Endometrium (tissue), 2 donors: ENCODE data around the gene ENPP6.
"Not testable (repeated sequence)": the region's sequence is repeated elsewhere in the genome, so short reads cannot be mapped to it uniquely, and the experiment has no call there.

Experiments used
- FAIRE-seq: peaks from 2 replicates; lab custom pipeline; 2012; peaks lifted over from hg19 to GRCh38; lab: Jason Lieb, UNC
- donor health status: control.
- donor health status: control.

The ENPP6 gene

DNA sequence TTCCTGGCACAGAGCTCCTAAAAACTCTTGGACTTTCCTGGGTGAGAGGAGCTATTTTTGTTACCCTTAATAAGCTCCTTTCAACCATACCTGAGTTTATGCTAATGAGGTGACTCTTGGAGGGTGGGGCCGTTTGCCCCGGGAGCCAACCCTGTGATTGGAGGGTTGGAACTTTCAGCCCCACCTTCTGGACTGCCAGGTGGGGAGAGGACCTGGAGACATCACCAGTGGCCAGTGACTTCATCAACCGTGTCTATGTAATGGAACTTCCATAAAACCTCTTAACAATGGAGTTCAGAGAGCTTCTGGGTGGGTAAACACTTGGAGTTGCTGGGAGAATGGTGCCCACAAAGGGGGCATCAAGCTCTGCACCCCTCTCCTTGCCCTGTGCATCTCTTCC, 17.9 kb upstream of the ENPP6 start:
- no peak for FAIRE-seq

DNA sequence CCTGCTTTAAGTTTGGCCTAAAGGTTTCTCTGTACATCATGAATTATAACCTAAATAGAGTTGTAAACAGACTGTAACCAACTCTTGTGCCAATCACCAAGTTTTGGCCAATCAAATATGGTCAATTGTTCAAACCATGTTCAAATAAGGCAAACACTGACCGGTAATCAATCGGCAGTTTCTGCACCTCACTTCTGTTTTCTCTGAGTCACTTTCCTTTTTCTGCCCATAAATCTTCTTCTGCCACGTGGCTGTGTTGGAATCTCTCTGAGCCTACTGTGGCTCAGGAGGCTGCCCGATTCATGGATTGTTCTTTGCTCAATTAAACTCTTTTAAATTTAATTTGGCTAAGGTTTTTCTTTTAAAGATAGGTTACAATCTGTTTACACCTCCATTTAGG, 16.5 kb upstream of the ENPP6 start:
- no peak for FAIRE-seq

DNA sequence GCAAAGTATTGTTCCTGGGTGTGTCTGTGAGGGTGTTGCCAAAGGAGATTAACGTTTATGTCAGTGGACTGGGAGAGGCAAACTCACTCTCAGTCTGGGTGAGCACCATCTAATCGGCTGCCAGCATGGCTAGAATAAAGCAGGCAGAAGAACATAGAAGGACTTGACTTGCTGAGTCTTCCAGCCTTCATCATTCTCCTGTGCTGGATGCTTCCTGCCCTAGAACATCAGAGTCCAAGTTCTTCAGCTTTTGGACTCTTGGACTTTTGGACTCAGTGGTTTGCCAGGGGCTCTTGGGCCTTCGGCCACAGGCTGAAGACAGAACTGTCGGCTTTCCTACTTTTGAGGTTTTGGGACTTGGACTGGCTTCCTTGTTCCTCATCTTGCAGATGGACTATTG, 15.3 kb upstream of the ENPP6 start:
- no peak for FAIRE-seq

DNA sequence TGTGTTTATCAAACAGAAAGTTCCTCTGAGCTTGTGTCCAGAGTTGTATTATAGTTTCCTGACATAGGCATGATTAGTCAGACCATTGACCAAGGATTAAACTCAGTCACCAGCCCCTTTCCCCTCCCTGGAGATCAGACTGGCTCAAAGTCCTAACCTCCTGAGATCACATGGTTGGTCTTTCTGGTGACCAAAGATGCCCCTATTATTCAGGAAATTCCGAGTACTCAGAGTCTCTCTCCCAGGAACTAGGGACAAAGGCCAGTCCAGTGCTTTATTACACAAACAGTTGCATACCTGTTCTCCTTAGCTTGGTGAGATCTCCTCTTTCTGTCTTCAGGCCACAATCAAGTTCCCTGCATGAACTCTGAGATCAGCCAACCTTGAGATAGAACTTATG, 14.5 kb upstream of the ENPP6 start:
- no peak for FAIRE-seq

DNA sequence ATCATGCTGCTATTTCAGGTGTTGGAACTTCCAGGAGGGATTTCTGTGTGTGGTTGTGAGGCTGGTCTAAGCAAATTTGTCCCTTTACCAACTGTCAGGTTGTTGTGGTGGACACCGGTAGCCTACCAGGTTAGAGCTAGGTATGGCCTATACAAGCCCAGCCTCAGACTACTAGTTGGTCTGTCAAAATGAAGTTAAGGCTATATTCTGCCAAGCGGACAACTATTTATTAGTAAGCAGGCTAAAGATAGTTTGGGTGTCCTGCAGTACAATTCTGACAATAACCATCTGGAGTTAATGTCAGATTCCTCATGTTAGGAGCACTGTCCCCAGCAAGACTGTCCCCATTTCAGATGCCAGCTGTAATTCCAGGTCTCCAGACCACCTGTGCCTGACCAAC, 13.9 kb upstream of the ENPP6 start:
- FAIRE-seq: no peak

DNA sequence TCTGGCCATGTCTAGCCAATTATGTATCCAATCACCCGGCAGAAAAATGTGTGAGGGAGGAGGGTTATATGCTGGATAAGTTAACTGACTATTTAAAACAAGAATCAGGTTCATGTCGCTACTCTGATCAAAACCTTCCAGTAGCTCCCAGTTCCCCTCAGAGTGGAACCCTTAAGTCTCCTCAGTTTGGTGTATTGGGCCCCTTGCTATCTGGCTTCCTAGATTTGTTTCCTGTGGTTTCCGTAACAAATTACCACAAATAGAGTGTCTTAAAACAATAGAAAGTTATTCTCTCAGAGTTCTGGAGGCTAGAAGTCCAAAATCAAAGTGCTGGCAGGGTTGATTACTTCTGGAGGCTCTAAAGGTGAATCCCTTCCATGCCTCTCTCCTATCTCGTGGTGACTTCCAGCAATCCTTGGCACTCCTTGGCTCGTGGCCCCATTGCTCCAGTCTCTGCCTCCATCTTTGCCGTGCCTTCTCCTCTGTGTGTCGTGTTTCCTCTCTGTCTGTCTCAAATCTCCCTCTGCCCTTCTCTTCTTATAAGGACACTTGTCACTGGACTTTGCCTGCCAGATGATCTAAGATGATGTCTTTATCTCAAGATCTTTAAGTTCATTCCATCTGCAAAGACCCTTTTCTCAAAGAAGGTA, 10.5 kb upstream of the ENPP6 start:
- FAIRE-seq: no peak

DNA sequence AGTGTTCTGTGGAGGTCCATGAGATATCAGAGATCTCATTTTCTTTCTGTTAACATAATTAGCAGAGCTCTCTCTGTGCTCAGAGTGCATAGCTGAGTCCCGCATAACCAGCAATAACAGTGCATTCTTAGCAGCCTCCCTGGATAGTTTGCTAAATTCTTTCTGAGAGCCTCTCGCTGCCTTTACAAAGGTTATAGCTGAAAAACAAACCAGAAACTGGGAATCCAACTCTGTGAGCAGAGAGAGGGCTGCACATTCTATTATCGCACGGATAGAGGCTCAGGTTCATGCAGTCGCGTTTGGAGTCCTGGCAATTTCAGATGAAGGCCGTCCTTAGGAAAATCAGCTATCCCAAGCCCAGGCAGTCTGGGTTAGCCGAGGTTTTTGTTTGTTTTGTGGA, 1.2 kb downstream of the ENPP6 start:
- no peak for FAIRE-seq

DNA sequence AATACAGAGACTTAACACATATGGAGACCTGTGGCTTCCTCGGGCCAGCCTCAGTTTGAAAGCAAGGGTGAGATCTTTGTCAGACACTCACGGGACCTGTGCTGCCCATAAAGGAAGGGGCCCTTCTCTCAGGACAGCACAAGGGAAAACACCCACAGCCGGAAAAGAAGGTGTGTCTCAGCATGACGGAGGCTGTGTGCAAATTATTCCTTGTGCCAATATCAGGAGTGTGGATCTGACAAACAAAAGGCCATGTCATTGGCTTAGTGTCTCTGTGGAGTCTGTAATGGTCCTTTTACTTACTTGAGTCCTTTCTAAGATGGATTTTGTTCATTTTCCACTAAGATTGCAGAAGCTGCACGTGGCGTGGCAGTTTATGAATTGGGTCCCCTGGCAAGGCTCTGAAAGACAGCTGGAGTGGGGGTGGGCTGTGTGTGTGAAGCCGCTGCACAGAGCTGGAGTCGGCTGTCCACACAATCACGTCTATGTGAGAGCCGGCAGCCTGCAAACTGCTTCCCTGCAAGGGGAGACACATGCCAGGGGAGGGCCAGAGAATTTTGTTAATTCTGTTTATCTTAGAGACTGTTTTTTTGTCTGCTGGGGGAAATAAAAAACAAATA, 1.9 kb downstream of the ENPP6 start:
- FAIRE-seq: no peak

DNA sequence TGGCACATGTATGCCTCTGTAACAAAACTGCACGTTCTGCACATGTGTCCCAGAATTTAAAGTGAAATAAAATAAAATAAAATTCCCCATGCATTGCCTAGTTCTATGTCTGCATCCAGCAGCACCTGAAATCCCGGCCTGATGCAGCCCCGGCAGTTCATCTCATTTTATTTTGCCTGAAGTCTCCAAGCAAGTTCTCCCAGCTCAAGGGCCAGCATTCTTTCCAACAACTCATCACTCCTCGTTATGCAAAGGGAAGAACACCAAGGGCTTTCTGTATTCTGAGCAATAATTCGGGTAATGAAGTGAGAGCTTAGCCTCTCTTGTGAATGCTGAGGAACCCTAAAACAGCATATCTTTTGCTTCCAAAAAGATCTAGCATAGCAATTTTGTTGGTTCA, 2.7 kb downstream of the ENPP6 start:
- FAIRE-seq: no peak

DNA sequence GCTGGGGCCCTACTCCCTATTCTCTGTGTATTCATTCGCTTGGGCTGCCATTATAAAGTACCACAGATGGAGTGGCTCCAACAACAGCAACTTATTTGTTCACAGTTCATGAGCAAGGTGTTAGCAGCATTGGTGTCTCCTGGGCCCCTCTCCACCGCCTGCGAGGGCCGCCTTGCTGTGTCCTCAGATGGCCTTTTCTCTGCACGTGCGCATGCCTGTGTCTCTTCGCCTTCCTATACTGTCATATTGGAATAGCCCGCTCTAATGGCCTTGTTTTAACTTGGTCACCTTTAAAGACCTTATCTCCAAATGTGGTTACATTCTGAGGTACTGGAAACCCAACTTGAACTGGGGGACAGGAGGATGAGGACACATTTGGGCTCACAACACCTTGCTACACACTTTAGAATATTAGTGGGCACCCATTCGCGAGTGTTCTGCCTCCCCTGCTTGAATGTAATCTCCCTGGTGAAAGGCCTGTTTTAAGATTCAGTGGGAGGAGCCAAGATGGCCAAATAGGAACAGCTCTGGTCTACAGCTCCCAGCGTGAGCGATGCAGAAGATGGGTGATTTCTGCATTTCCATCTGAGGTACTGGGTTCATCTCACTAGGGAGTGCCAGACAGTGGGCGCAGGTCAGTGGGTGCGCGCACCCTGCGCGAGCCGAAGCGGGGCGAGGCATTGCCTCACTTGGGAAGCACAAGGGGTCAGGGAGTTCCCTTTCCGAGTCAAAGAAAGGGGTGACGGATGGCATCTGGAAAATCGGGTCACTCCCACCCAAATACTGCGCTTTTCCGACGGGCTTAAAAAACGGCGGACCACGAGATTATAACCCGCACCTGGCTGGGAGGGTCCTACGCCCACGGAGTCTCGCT, 9.7 kb downstream of the ENPP6 start:
- FAIRE-seq: not testable (repeated sequence)

DNA sequence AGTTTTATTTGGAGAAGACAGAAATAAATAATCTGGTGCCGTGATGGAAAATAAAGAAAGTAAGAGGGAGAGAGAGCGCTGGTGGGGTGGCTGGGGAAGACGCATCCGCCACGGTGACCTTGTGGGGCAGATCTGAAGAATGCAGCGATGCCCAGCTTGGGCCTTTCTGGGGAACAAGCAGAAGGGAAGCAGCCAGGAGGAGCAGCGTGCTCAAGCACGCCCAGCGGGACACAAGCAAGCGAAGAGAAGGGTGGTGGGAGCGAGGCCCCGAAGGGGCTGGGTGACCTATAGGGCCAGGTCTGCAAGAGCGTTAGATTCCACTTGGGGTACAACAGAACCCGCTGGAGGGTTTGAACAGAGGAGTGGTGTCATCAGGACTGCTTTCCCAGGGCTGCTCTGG, 12.4 kb downstream of the ENPP6 start:
- FAIRE-seq: no peak

DNA sequence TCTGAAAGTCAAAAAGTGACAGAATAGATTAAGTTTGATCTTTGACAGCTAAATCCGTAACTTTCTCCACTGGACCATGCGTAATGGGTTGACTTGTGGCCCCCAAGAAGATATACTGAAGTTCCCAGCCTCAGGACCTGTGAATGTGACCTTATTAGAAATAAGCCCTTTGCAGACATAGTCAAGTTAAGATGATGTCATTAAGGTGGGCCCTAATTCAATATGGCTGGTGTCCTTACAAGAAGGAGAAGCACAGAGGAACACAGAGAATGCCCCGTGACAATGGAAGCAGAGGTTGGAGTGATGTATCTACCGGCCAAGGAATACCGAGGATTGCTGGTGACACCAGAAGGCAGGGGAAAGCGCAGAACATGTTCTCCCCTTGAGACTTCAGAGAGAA, 14.4 kb downstream of the ENPP6 start:
- no peak for FAIRE-seq

DNA sequence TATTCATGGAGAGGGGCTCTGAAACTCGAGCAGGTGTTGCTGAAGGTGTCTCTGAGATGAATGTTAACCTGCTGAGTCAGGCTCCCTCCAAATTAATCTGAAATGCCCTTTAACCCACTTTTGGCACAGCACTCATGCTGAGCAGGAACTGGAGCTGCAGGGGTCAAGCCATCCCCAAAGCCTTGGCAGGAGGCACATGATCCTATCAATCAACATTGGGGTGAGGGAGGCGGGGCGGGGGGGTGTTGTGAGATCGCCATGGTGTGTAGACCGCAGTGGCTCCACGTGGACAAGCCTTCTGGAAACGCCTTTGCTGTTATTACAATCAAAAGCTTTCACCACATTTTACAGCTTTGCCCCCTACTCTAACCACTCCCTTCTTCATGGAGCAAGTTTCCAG, 16.5 kb downstream of the ENPP6 start:
- no peak for FAIRE-seq

DNA sequence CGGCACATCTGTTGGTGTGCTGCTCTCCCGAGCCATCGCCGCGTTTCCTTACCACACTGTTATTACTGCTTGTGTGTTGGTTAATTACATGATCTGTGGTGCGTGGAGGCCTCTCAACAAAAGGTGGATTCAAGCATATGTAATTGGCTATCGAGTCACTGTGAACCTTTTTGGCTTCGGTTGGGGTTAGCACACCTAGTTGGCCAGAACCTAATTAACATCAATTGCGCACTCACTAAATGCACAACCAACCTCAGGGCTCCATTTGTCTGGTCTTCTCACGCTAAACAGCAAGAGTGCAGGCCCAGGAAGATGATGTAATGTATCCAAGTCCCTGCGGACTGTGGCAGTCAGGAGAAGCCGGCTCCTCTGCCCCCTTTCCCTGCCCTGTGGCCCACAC, 17.4 kb downstream of the ENPP6 start:
- no peak for FAIRE-seq

DNA sequence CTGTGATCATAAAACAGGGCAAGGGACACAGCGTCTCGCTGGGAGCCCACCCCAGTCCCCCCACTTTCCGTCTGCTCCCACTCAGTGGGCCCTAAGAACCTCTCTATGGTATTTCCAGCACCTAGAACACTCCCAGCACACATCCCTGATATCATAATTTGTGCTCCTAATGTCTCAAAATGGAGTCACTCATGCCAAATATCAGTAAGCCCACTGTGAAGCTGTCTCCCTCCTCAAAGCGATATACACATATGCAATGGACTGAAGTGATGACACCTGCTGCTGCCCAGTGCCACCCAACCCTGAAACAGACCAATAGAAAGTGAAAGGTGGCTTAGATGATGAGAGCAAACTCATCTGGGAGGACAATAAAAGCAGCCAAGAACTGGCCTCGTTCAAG, 17.9 kb downstream of the ENPP6 start:
- no peak for FAIRE-seq

DNA sequence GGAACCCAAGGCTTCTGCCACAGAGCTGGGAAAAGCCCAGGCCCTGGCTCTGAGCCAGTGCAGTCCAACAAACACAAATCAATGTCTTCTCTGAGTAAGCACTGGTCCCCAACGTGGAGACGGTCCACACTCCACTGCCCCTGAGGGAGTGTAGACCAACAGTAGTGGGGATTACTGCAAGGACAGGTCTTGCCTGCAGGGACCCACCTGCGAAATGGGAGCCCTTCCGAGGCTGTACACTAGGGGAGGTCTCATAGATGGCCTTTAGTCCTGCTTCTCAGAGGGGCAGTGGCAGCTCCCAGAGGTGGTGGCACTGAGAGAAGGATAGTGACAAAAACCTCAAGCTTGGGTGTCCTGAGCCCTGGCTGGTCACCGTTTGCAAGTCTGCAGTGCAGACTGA, 19.5 kb downstream of the ENPP6 start:
- no peak for FAIRE-seq

DNA sequence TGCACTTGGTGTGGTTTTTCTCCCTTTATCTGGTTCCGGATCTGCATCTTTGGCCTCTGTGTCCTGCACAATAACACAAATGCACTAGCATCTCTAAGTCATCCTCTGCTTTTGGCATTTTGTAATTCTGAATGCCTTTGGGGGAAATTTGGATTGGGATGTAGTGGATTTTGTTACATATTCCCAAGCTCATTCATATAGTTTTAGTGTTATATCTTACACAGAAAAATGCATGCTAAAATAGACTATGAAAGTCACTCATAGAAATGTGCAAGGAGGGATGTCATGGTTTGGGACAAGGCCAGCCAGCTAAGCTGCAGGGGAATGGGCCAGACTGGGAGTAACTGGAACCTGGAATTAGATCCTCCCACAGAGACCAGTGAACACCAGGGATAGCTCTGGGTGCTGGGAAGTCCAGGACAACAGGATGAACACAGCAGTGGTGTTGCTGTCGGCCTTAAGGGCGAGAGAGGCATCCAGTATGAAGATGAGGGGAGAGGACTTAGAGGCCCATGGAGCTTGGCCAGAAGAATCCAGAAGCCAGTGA, 20.1 kb downstream of the ENPP6 start:
- FAIRE-seq: no peak

DNA sequence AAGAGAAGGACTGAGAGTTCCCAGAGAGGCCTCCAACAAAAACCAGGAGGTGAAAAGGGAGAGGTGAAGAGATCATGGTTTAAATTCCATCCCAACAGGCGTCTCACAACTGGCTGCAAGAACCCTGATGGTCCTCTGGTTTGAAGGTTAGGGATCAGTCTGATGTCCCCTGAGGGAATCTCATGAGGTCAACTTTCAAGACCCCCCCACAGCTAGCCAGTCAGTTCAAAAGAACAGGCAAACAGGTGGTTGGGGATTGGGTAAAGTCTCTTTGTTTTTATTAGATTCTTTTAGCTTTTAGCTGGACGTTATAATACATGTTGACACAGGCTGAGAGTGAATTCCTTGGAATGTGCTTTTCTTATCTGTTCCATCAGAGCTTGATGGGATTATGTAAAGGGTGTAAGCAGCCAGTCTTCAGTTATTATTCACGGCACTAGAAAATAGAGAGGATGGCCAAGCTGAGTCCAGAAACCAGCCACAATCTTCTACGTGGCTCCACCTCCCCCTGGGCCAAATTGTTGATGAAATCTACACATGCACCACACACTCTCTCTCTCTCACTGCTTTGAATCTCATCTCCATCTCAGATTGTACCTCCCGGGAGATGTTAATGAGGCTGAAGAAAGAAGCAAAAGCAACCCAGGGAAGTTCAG, 20.8 kb downstream of the ENPP6 start:
- no peak for FAIRE-seq

DNA sequence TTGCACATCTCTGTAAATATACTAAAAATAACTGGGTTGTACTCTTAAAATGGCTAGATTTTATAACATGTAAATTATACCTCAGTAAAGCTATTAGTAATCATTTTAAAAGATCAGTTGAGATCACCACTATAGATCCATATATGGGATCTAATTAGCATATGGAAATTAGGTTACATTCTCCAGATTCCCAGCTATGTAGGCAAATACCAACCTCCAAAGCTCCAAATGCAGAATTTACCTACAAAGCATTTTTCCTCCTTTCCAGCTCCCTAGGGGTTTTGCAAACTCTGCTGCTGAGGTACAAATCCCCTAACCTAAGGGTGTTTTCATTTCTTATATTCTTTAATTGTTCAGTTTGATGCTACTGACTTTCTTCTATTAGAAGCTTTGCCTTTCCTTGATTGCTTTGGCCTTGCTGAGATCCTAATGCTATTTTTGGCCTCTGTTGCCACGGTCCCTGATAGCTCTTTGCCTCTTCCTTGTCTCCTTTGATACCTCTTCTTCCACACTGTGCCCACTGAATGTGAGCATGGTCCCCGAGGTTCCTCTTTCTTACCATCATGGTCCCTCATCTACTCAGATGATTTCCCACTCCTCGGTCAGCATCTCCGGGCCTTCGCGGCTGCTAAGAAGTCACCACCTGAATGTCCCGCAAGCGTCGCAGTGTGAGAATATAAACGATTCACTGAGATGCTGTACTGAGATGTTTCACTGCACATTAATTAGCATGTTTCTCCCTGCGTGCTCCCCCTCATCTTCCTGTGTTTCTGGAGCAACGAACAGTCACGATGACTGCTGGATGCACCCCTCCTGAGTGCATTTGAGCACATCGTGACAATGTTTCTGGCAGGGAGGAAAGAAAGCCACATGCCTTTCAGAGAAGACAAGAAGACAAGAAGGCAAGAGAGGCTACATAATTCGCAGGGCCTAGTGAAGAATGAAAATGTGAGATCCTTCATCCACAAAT, 23.8 kb downstream of the ENPP6 start:
- FAIRE-seq: no peak

DNA sequence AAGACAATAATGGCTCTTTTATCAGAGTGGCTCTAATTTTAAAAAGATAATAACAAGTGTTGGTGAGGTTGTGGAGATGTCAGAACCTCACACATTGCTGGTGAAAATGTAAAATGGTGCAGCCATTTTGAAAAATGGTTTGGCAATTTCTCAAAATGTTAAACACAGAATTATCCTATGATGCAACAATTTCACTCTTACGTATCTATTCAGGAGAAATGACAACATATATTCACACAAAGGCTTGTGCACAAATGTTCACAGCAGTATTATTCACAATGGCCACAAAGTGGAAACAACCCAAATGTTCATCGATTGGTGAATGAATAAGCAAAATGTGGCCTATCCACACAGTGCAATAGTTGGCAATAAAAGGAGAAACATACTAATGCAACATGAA, 24.7 kb downstream of the ENPP6 start:
- FAIRE-seq: no peak

DNA sequence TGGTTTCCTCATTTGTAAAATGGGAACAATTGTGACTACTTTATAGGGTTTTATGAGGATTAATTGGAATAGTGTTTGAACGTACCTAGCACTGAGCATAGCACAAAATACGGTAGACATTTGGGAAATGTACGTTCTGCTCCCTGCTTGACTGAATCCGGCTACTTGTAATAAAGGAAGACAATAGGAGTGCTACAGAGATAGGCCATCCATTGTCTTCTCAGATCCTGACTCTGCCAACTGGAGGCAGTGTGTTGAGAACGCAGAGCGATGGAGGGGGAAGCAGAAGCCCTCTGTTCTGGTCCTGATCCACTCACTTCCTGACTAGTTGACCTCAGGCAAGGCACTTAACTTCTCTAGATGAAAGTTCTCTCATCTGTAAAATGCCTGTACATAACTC, 26.4 kb downstream of the ENPP6 start:
- FAIRE-seq: no peak
